ENCODE results near the gene KLHL14. TPM values are rescaled to one million over a fixed set of nuclear protein-coding genes. Genes with fewer than 3 reads are reported as not detected.

The KLHL14 gene
- total RNA-seq, 2 experiments from 2014 or later: not detected

- CTCF ChIA-PET: no interaction called here
- H3K36me3 Mint-ChIP-seq (ENCODE audit: low read depth): no peaks in the 10 kb centered on the region
- intact Hi-C loops (cut with micrococcal nuclease): no loop called here
- H3K27me3 Mint-ChIP-seq: peaks cover 3% of the 10 kb centered on the region
- no peaks in the 10 kb centered on the region for H3K4me1 Mint-ChIP-seq (ENCODE audit: low read depth)
- DNase-seq: no peak
- ATAC-seq: no peak
- no peak for TF ChIP-seq CTCF (IDR thresholded peaks at IDR 0.05)
- no peak overlapping the region for H3K4me3 Mint-ChIP-seq
- H3K9me3 Mint-ChIP-seq: no peaks in the 10 kb centered on the region
- POLR2A ChIA-PET: no interaction called here
- H3K27ac Mint-ChIP-seq: no peak overlapping the region
Observed at GRCh38 chr18:32677578-32677977, 95.2 kb downstream of the KLHL14 start.

GRCh38 chr18:32674491-32674890 is 98.3 kb downstream of the KLHL14 start:
- H3K4me3 Mint-ChIP-seq: no peak overlapping the region
- ChIA-PET POLR2A (no interaction called here), CTCF (interaction anchor here (1.3 kb wide), 1 partner anchor 13 kb away, joined by 3 read pairs; no protein-coding TSS in a partner anchor)
- no peak overlapping the region for H3K27ac Mint-ChIP-seq
- DNase-seq (no peak), ATAC-seq (no peak)
- no peaks in the 10 kb centered on the region for H3K9me3 Mint-ChIP-seq
- no peak for TF ChIP-seq CTCF (IDR thresholded peaks at IDR 0.05)
- intact Hi-C loops (cut with micrococcal nuclease): no loop called here
- no peaks in the 10 kb centered on the region for H3K36me3 Mint-ChIP-seq (ENCODE audit: low read depth)
- H3K4me1 Mint-ChIP-seq (ENCODE audit: low read depth): no peaks in the 10 kb centered on the region
- H3K27me3 Mint-ChIP-seq: peaks cover 3% of the 10 kb centered on the region

GRCh38 chr18:32672398-32672797 is 100.4 kb downstream of the KLHL14 start:
- no peaks in the 10 kb centered on the region for H3K36me3 Mint-ChIP-seq (ENCODE audit: low read depth)
- H3K27ac Mint-ChIP-seq: no peak overlapping the region
- no peak overlapping the region for H3K4me3 Mint-ChIP-seq
- H3K4me1 Mint-ChIP-seq (ENCODE audit: low read depth): no peaks in the 10 kb centered on the region
- ChIA-PET CTCF (no interaction called here), POLR2A (no interaction called here)
- no peak for DNase-seq
- intact Hi-C loops (cut with micrococcal nuclease): no loop called here
- TF ChIP-seq CTCF (IDR thresholded peaks at IDR 0.05): no peak
- H3K27me3 Mint-ChIP-seq: peaks cover 3% of the 10 kb centered on the region
- H3K9me3 Mint-ChIP-seq: no peaks in the 10 kb centered on the region
- ATAC-seq: no peak

GRCh38 chr18:32670727-32671126 is 102.1 kb downstream of the KLHL14 start:
- ATAC-seq (no peak), DNase-seq (no peak)
- no peaks in the 10 kb centered on the region for H3K9me3 Mint-ChIP-seq
- intact Hi-C loops (cut with micrococcal nuclease): no loop called here
- H3K36me3 Mint-ChIP-seq (ENCODE audit: low read depth): no peaks in the 10 kb centered on the region
- peaks cover 3% of the 10 kb centered on the region for H3K27me3 Mint-ChIP-seq
- H3K4me1 Mint-ChIP-seq (ENCODE audit: low read depth): no peaks in the 10 kb centered on the region
- no peak overlapping the region for H3K27ac Mint-ChIP-seq
- ChIA-PET CTCF (no interaction called here), POLR2A (no interaction called here)
- H3K4me3 Mint-ChIP-seq: no peak overlapping the region
- TF ChIP-seq CTCF (IDR thresholded peaks at IDR 0.05): no peak

- no peak for DNase-seq
- ChIA-PET POLR2A (no interaction called here), CTCF (no interaction called here)
- intact Hi-C loops (cut with micrococcal nuclease): no loop called here
- Mint-ChIP-seq H3K27ac (no peak overlapping the region), H3K9me3 (no peaks in the 10 kb centered on the region), H3K4me3 (no peak overlapping the region), H3K4me1 (ENCODE audit: low read depth) (no peaks in the 10 kb centered on the region), H3K36me3 (ENCODE audit: low read depth) (no peaks in the 10 kb centered on the region), H3K27me3 (peaks cover 3% of the 10 kb centered on the region)
- no peak for ATAC-seq
- TF ChIP-seq CTCF (IDR thresholded peaks at IDR 0.05): no peak
Observed at GRCh38 chr18:32669549-32670165, 103.2 kb downstream of the KLHL14 start.
